ENCODE measurements around the gene CYTH1.
"Not testable (repeated sequence)": the region's sequence is repeated elsewhere in the genome, so short reads cannot be mapped to it uniquely, and the experiment has no call there.

The CYTH1 gene

GRCh38 chr17:78687125-78687524 is 94.9 kb downstream of the CYTH1 start:
- DNase-seq, result no peak

GRCh38 chr17:78684026-78684425 is 98.0 kb downstream of the CYTH1 start:
- DNase-seq, result no peak

DNA sequence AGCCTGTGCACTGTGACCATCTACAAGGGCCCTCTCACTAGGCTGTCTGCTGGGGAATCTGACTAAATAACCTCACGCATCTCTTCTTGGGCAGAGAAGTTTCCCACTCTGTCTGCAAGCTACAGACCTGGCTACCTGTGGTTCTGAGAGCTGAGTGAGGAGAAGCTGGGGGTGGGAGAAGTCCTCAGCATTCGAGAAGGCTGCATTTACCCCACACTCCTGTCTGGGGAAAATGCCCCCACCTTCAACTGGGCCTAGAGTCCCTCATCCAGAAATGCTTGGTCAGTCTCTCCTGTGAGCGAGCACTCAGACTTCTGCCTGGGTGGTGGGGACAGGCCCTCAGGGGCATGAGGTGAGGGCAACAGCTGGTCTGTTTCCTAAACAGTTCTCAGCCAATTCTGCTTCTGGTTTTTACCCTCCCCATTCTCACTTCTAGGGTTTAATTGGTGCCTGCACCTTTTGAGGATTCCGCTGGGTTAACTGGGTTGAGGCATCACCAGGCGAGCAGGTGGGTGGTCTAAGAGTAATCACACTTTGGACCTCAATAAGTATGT is 98.6 kb downstream of the CYTH1 start:
- DNase-seq, result no peak

DNA sequence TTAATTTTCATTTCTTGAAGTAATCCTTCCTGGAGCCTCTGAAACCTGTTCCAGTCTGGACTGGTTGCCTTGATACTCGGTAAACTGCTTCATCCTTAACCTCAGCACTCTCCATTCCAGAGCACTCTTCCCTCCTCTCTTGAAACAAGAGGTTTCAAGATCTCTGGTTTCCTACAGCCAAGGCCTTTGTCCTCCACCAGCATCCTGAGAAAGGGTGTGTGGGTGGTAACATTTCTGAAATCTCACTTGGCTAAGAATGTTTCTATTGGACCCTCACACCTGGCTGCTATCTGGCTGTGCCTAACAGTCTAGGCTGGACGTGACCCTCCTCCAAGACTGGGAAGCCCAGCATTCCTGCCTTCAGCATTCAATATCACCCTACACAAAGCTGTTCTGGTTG is 99.7 kb downstream of the CYTH1 start:
- no peak for DNase-seq

DNA sequence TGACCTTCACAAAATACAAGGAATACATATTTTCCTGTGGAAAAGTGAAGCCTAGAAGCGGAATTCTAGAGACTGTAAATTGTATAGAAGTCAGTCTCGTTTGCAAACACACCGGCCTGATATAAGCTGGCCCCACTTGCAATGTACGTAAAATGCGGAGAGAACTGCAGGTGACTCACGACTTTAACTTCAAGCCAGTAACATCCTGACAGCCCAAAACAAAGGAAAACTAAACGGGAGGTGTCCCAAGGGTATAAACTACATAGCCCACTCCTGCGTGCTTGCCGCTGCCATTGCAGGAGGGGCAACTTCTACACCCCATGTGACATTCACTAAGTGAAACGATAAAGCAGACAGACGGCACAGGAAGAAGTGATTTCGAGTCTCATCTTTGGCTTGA is 101.6 kb downstream of the CYTH1 start:
- no peak for DNase-seq

GRCh38 chr17:78679495-78680395 is 102.3 kb downstream of the CYTH1 start:
- DNase-seq, result no peak

GRCh38 chr17:78678711-78679110 is 103.4 kb downstream of the CYTH1 start:
- no peak for DNase-seq

- no peak for DNase-seq
These were observed 103.9 kb downstream of the CYTH1 start for GRCh38 chr17:78678222-78678557.

- DNase-seq, result no peak
These were observed 104.5 kb downstream of the CYTH1 start for GRCh38 chr17:78677303-78678221.

DNA sequence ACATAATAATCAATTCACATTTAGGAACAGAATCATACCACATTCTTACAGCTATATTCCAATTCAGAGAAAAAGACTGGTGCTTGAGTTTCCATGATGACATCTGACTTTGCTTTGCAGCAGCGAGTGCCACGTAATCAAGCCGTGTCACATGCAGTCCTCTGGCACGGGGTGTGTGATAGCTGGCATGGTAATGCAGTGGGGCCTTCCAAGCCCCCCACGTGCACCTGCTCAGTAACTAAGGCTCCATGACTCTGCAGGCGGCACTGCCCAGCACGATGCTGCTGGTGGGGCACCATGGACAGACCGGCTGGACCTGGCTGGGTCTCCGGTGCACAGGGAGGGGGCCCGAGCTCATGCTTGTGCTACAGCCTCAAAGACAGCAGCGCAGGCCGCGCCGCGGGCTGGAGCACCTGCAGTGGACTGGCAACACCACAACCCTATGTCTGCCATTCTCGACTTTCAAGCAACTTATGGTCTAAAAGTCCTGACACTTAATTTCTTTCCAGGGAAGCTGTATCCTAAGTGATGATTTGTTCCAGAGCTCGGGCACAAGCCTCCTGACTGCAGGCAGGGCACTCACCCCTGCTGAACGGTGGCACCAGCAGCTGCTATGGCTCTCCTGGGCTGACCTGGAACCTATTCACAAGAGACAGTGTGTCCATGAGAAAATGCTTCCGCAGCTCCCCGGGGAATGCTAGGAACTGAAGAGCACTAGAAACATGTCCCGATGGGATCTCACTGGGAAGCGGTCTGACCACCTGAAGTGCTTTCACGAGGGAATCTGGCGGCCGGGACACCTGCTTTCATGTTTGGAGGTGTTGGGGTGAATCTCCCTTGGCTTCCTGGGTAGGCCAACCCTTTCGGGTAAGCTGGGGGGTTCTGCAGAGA is 105.4 kb downstream of the CYTH1 start:
- no peak for DNase-seq

DNA sequence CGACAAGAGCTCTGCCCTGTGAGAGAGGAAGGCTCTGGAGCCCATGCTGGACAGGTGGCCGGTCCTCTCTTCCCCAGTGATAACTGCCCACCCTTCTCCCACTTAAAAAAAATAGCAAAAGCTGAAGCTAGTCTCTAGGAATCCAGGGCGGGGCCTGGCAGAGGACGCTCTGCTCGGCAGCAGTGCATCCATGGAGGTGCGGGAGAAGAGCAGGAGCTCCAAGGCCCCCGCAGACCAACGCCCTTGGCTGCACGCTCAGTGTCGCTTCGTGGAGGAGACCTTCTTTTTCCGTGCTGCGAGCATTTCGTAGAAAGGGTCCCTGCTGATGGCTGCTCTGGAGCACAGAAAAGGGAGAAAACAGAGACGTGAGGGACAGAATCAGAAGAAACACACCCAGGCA is 106.2 kb downstream of the CYTH1 start:
- no peak for DNase-seq

GRCh38 chr17:78675316-78675616 is 106.8 kb downstream of the CYTH1 start:
- DNase-seq, result no peak

- no peak for DNase-seq
These were observed 107.3 kb downstream of the CYTH1 start for GRCh38 chr17:78674595-78675315.

DNA sequence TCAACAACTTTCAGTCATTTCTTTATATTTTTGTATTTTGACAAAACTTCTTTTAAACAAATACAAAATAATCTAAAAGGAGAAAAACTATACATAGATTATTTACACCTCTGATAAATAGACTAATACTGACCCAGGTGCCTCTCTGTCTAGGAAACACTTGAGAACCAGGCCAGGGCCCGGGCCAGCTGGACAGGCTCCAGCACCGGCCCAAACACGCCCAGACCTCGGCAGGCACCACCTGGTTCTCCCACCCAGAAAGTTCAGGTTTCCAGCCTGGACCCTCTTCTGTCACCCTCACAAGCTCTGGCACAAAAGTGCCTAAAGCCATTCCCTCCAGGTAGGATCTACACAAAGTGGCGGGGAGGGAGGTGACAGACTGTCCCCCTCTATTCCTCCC is 107.9 kb downstream of the CYTH1 start:
- no peak for DNase-seq

DNA sequence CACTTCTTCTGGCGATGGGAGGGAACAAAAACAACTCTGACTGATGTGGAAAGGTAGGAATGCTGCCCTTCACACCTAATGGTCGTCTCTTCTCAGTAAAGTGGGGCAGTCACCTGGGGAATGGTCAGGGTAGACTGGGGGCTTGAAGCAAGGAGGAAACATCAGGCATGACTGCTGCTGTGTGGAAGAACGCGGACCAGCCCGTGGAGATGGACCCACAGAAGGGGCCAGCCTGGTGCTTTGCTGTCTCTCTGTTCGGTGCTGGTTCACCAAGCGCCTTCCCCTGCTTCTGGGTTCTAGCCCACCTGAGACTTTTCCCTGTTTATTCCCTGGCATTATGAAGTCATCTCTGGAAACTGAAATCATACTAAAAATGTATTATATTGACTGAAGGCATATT is 108.7 kb downstream of the CYTH1 start:
- no peak for DNase-seq

DNA sequence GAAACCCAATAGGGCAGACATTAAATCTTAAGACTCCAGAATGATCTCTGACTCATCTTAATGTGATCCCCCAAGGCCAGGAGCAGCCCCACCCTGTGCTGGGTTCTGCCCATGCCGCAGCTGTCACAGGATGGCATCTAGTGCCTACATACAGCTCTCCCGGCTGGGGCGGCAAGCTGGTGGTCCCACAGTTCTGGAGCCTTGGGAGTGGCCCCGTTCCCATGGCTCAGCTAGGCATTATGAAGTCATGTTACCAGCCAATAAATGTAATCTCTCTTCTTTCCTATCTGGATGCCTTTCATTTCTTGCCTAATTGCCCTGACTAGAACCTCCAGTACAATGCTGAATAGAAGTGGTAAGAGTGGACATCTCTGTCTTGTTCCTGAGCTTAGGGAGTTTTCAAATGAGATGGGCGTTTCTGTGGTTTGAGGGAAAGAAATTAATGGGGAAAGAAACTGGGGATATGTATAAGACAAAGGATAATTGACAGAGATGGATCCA is 109.2 kb downstream of the CYTH1 start:
- no peak for DNase-seq

DNA sequence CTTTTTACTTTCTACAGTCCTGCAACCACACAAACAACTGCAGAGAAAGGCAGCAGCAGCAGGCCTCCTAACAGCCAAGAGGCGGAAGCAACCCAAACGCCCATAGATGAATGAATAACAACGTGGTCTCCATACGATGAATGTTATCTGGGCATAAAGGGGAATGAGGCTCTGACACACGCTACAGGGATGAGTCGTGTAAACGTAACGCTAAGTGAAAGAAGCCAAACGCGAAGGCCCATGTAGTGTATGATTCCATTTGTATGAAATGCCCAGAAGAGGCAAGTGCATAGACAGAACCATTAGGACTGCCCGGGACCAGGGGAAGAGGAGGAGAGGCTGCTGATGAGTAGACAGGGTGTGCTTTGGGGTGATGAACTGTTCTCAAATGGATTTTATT is 110.1 kb downstream of the CYTH1 start:
- peak; percentile 72 for DNase-seq

GRCh38 chr17:78671726-78672001 is 110.4 kb downstream of the CYTH1 start:
- not testable (repeated sequence) for DNase-seq

GRCh38 chr17:78670850-78671725 is 111.0 kb downstream of the CYTH1 start:
- no peak for DNase-seq

DNA sequence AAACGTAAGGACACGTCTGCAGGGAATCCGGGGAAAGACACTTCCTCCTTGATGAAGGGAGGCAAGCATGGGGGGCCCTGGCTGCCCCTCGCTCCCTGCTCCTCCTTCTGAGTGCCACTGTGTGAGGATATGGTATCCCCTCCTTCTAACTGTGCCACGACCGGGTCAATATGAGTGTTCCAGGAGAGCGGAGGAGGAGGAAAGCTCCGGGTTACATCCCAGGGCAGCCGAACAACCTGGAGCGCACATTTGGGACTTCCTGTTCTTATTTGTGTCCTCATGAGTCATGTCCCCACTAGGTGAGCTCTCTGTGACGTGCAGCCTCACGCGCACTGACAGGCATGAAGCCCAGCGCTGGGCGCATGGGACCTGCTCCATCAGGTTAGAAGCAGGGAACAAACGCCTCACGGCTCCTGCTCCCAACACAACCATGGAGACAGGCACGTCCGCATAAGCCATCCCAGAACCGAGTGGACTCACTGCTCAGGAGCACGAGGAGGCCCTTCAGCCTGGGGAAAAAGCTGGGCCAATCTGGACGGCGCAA is 112.0 kb downstream of the CYTH1 start:
- DNase-seq, result no peak
